B cell (primary cell): Measurements from ENCODE around the gene CCDC30. TPM values are rescaled to one million over a fixed set of nuclear protein-coding genes. Genes with fewer than 3 reads are reported as not detected.

Experiments used
- ATAC-seq: fragments of 200-7000 bp; cut with Tn5 transposase; one replicate; pipeline ENCODE4 v1.10.0; 2021; ENCODE audit warnings: low read depth, mild to moderate bottlenecking, moderate number of reproducible peaks, moderate library complexity
- CTCF ChIA-PET: fragments of 350-600 bp; sonication (Branson Sonifier 250); formaldehyde crosslinking; loops from one replicate; lab custom pipeline; 2021; ENCODE audit warnings: antibody characterized with exemption, inconsistent platforms; lab: Charles Lee
- POLR2A ChIA-PET: fragments of 350-600 bp; sonication (Branson Sonifier 250); formaldehyde crosslinking; loops from one replicate; lab custom pipeline; 2021; ENCODE audit warnings: antibody characterized with exemption; lab: Charles Lee
- DNase-seq: peaks from one replicate; pipeline ENCODE4 v3.0.0; 2013
- H2AFZ ChIP-seq: 2 replicates; pipeline ENCODE4 v1.6.1; 2012; ENCODE audit warnings: mild to moderate bottlenecking, low read depth, low read length; ENCODE audit not compliant: insufficient read depth, poor library complexity, severe bottlenecking
- H3K27ac ChIP-seq, 2 donors: 1 replicate in 1 of 2; 2 replicates in 1 of 2; pipeline ENCODE4 v1.5.1; 2012 to 2013; ENCODE audit warnings: low read length in 2 of 2, mild to moderate bottlenecking in 2 of 2, moderate library complexity in 1 of 2
- H3K27me3 ChIP-seq, 4 experiments: fragments of 200-600 bp in 1 of 4; sonication (generic) in 1 of 4; replicated peaks in 1 of 4; 1 replicate in 2 of 4; 2 replicates in 2 of 4; pipeline versions ENCODE4 v1.6.1 to v1.7.0; 2013 to 2016; ENCODE audit warnings: low read length in 3 of 4, mild to moderate bottlenecking in 2 of 4, mixed read lengths in 1 of 4, moderate library complexity in 1 of 4; ENCODE audit not compliant: insufficient read depth in 4 of 4, control insufficient read depth in 3 of 4; ENCODE audit errors: control extremely low read depth in 1 of 4
- H3K36me3 ChIP-seq, 2 experiments: replicated peaks in 1 of 2; 1 replicate in 1 of 2; 2 replicates in 1 of 2; pipeline versions ENCODE4 v1.6.1 to v1.7.1; 2013; ENCODE audit warnings: low read length in 1 of 2; ENCODE audit not compliant: insufficient read depth in 2 of 2, control insufficient read depth in 1 of 2; ENCODE audit errors: control extremely low read depth in 1 of 2, extremely low read depth in 1 of 2
- H3K4me1 ChIP-seq, 2 donors: fragments of 200-600 bp in 1 of 2; sonication (generic) in 1 of 2; 1 replicate in 1 of 2; 2 replicates in 1 of 2; pipeline versions ENCODE4 v1.5.1 to v1.6.1; 2013 to 2017; ENCODE audit warnings: low read length in 2 of 2; ENCODE audit not compliant: control insufficient read depth in 2 of 2, insufficient read depth in 2 of 2
- H3K4me2 ChIP-seq: replicated peaks from 2 replicates; pipeline ENCODE3; 2012; ENCODE audit warnings: mild to moderate bottlenecking, low read depth, low read length; ENCODE audit not compliant: poor library complexity, severe bottlenecking
- H3K4me3 ChIP-seq, 5 experiments: fragments of 200-600 bp in 1 of 5; sonication (generic) in 1 of 5; 1 replicate in 3 of 5; 2 replicates in 2 of 5; pipeline versions ENCODE4 v1.5.1 to v1.7.0; 2011 to 2016; ENCODE audit warnings: low read length in 4 of 5, mild to moderate bottlenecking in 4 of 5, low read depth in 2 of 5, control low read depth in 1 of 5, moderate library complexity in 1 of 5; ENCODE audit not compliant: insufficient read depth in 1 of 5; ENCODE audit errors: control extremely low read depth in 1 of 5, extremely low read depth in 1 of 5
- H3K79me2 ChIP-seq: fragments of 200-600 bp; sonication (generic); one replicate; pipeline ENCODE4 v1.6.0; 2016; ENCODE audit warnings: low read length; ENCODE audit not compliant: control insufficient read depth, insufficient read depth
- H3K9ac ChIP-seq: fragments of 200-600 bp; sonication (generic); 2 replicates; pipeline ENCODE4 v1.6.1; 2017; ENCODE audit warnings: mild to moderate bottlenecking, low read length, moderate library complexity
- H3K9me3 ChIP-seq, 3 donors: one replicate each; pipeline versions ENCODE4 v1.6.1 to v1.7.1; 2013; ENCODE audit warnings: low read length in 2 of 3; ENCODE audit not compliant: control insufficient read depth in 2 of 3, insufficient read depth in 1 of 3; ENCODE audit errors: control extremely low read depth in 1 of 3
- H4K20me1 ChIP-seq: 2 replicates; pipeline ENCODE4 v1.6.0; 2012; ENCODE audit warnings: mild to moderate bottlenecking, low read length; ENCODE audit not compliant: insufficient read depth, control insufficient read depth, poor library complexity, severe bottlenecking
- H3K27ac Mint-ChIP-seq: one replicate; pipeline ENCODE4 v1.8.0; 2021; ENCODE audit warnings: mixed read lengths
- H3K27me3 Mint-ChIP-seq: one replicate; pipeline ENCODE4 v1.8.0; 2021; ENCODE audit warnings: mixed read lengths
- H3K4me1 Mint-ChIP-seq: one replicate; pipeline ENCODE4 v1.8.0; 2021; ENCODE audit warnings: mixed read lengths
- H3K4me3 Mint-ChIP-seq: one replicate; pipeline ENCODE4 v1.8.0; 2021; ENCODE audit warnings: mixed read lengths
- H3K9me3 Mint-ChIP-seq: one replicate; pipeline ENCODE4 v1.8.0; 2022; ENCODE audit warnings: mixed read lengths; ENCODE audit not compliant: insufficient read depth
- CTCF ChIP-seq: fragments of 200-600 bp; IDR thresholded peaks from one replicate; pipeline ENCODE4 v1.8.0; 2022; ENCODE audit warnings: antibody characterized with exemption, mild to moderate bottlenecking
- EZH2 ChIP-seq: IDR thresholded peaks from 2 replicates; pipeline ENCODE4 v1.6.1; 2012; ENCODE audit warnings: borderline replicate concordance, low read depth, mild to moderate bottlenecking, moderate library complexity, low read length; ENCODE audit not compliant: insufficient read depth, poor library complexity, severe bottlenecking
- WGBS: methylation state at CpG from one replicate; pipeline ENCODE4 v1.1.5; 2013; ENCODE audit warnings: missing lambda C conversion rate; ENCODE audit not compliant: insufficient coverage; 5-methylcytosine and 5-hydroxymethylcytosine counted together
- intact Hi-C: fragments of 100-400 bp; cut with micrococcal nuclease; formaldehyde crosslinking; loops from one replicate; pipeline ENCODE4 v1.10.0; 2022
- polyA plus RNA-seq: library from polyadenylated mRNA; depleted of rRNA; stranded (reverse); fragments of >200 nt; gene quantifications from 2 replicates; pipeline ENCODE4 v1.2.3, GENCODE V29; 2012
- total RNA-seq, 2 donors: library from RNA; stranded (reverse); fragments of 120-200 nt in 1 of 2; gene quantifications; 1 replicate in 1 of 2; 2 replicates in 1 of 2; pipeline versions ENCODE4 v1.2.3 to v1.2.4, GENCODE V29; 2013 to 2022

Gene CCDC30
- total and polyA plus RNA-seq, 2 donors (not counting 1 experiment from before 2014, with no cell fraction given), result 1.4 to 7.4 TPM

DNA sequence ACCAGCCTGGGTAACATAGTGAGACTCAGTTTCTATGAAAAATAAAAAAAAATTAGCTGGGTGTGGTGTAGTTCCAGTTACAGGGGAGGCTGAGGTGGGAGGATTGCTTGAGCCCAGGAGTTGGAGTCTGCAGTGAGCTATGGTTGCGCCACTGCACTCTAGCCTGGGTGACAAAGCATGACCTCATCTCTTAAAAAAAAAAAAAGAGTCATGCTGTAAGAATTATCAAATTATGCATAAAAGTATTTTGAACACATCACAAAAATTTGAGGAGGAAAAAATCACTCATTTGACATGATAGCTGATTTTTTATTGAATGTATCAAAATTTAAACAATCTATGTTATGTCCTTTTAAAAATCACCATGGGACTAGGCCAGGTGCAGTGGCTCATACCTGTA, 17.8 kb downstream of the CCDC30 start:
- Mint-ChIP-seq H3K4me3 (no peak overlapping the region), H3K9me3 (no peaks in the 10 kb centered on the region), H3K27ac (no peak overlapping the region), H3K27me3 (no peaks in the 10 kb centered on the region), H3K4me1 (no peaks in the 10 kb centered on the region)
- H3K27ac ChIP-seq, result no peak overlapping the region
- H3K4me1 ChIP-seq, result no peaks in the 10 kb centered on the region
- no peak overlapping the region for H2AFZ ChIP-seq
- H4K20me1 ChIP-seq, result no peaks in the 10 kb centered on the region
- WGBS, result no CpG with 5 or more reads among the region's 1 CpG
- no peak overlapping the region for H3K9ac ChIP-seq
- ATAC-seq (no peak), DNase-seq (no peak)
- ChIA-PET POLR2A (no interaction called here), CTCF (interaction anchor here (1.2 kb wide), 1 partner anchor 307 kb away, joined by 3 read pairs; no protein-coding TSS in a partner anchor)
- no peaks in the 10 kb centered on the region for H3K79me2 ChIP-seq
- H3K27me3 ChIP-seq, result no peaks in the 10 kb centered on the region
- TF ChIP-seq CTCF (no peak), EZH2 (no peak)
- intact Hi-C loops, result no loop called here
- peaks cover 0 to 6% of the 10 kb centered on the region in 2 experiments for H3K36me3 ChIP-seq
- H3K9me3 ChIP-seq, result no peaks in the 10 kb centered on the region
- no peak overlapping the region for H3K4me3 ChIP-seq
- H3K4me2 ChIP-seq, result no peak overlapping the region

- intact Hi-C loops, result no loop called here
- no peaks in the 10 kb centered on the region for H3K4me1 ChIP-seq
- Mint-ChIP-seq H3K9me3 (no peaks in the 10 kb centered on the region), H3K27me3 (no peaks in the 10 kb centered on the region), H3K4me1 (no peaks in the 10 kb centered on the region), H3K27ac (no peak overlapping the region), H3K4me3 (no peak overlapping the region)
- no peak for DNase-seq
- ChIA-PET CTCF (no interaction called here), POLR2A (no interaction called here)
- H3K27ac ChIP-seq, result no peak overlapping the region
- H3K9me3 ChIP-seq, result no peaks in the 10 kb centered on the region
- no peak overlapping the region for H3K9ac ChIP-seq
- H2AFZ ChIP-seq, result no peak overlapping the region
- no peak overlapping the region for H3K4me3 ChIP-seq
- no peaks in the 10 kb centered on the region for H4K20me1 ChIP-seq
- no peaks in the 10 kb centered on the region for H3K79me2 ChIP-seq
- ATAC-seq, result no peak
- no CpG with 5 or more reads among the region's 2 CpGs for WGBS
- TF ChIP-seq CTCF (no peak), EZH2 (no peak)
- H3K4me2 ChIP-seq, result no peak overlapping the region
- peaks cover 0 to 6% of the 10 kb centered on the region in 2 experiments for H3K36me3 ChIP-seq
- no peaks in the 10 kb centered on the region for H3K27me3 ChIP-seq
These were observed 19.6 kb downstream of the CCDC30 start for GRCh38 chr1:42482635-42483153.
